ENCODE measurements around the gene RUNX2. TPM values are rescaled to one million over a fixed set of nuclear protein-coding genes. Genes with fewer than 3 reads are reported as not detected.
A peak's percentile ranks its signal among the peaks of the same experiment; 100 is the strongest.

Gene RUNX2
- total RNA-seq, 1 experiment from 2014 or later, result 3.8 TPM

- Histone ChIP-seq H3K27me3 (ENCODE audit: low read length) (no peaks in the 10 kb centered on the region), H3K4me3 (ENCODE audit: low read length) (no peak overlapping the region), H3K9ac (ENCODE audit: low read length) (no peak overlapping the region), H3K79me2 (ENCODE audit: low read length) (no peaks in the 10 kb centered on the region), H3F3A (ENCODE audit: low read length, unreplicated experiment) (no peaks in the 10 kb centered on the region), H3K36me3 (ENCODE audit: low read depth, low read length) (no peaks in the 10 kb centered on the region), H3K4me1 (ENCODE audit: insufficient read depth, low read length) (peaks cover 24% of the 10 kb centered on the region), H3K27ac (ENCODE audit: low read length) (no peak overlapping the region), H2AFZ (ENCODE audit: low read length) (no peak overlapping the region), H3K9me3 (ENCODE audit: low read length) (no peaks in the 10 kb centered on the region), H4K20me1 (ENCODE audit: low read length) (no peaks in the 10 kb centered on the region), H3K9me2 (replicated peaks; ENCODE audit: low read length) (no peaks in the 10 kb centered on the region), H3K4me2 (ENCODE audit: low read length) (no peak overlapping the region)
- TF ChIP-seq, protein P1, sequence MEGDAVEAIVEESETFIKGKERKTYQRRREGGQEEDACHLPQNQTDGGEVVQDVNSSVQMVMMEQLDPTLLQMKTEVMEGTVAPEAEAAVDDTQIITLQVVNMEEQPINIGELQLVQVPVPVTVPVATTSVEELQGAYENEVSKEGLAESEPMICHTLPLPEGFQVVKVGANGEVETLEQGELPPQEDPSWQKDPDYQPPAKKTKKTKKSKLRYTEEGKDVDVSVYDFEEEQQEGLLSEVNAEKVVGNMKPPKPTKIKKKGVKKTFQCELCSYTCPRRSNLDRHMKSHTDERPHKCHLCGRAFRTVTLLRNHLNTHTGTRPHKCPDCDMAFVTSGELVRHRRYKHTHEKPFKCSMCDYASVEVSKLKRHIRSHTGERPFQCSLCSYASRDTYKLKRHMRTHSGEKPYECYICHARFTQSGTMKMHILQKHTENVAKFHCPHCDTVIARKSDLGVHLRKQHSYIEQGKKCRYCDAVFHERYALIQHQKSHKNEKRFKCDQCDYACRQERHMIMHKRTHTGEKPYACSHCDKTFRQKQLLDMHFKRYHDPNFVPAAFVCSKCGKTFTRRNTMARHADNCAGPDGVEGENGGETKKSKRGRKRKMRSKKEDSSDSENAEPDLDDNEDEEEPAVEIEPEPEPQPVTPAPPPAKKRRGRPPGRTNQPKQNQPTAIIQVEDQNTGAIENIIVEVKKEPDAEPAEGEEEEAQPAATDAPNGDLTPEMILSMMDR (conservative IDR thresholded peaks at IDR 0.05; ENCODE audit: low read depth, low read length), result no peak
- TF ChIP-seq EZH2 (IDR thresholded peaks at IDR 0.05; ENCODE audit: low read length, unreplicated experiment) (no peak), EZH2phosphoT487 (IDR thresholded peaks at IDR 0.05; ENCODE audit: borderline replicate concordance, low read length) (no peak)
- no TSS peak for BruUV-seq (replicated peaks)
- intact Hi-C loops (cut with micrococcal nuclease), result no loop called here
- ATAC-seq (no peak; the same call in 1 of the 2 replicates), DNase-seq (peak; percentile 57)
- CTCF ChIA-PET, result no interaction called here
- POLR2A ChIA-PET (ENCODE audit: unreplicated experiment), result no interaction called here
Observed at GRCh38 chr6:45388328-45388727, 60.2 kb downstream of the RUNX2 start.

DNA sequence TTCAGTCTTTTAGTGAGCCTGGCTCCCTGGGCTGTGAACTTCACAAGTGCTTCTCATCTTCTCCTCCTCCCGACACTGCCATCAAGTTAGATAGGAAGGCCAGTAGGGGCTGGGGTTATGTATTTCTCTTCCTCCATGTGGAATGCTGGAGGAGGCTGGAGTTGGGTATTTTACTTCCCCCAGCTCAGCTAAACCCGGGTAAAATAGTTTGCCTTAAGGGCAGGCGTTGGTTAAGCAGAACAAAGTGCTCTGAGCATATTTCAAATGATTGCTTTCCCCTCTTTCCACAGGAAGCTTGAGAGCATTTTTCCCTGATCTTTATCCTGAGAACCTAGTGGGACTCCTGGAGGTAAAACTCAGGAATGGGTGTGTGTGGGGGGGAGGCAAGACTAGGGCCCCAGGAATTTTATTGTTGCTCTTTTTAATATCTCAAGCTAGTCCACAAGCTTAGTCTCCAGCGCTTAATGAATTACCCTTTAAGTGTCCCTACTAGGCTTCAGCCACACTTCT, 66.5 kb downstream of the RUNX2 start:
- DNase-seq (no peak), ATAC-seq (no peak)
- Histone ChIP-seq H3K79me2 (ENCODE audit: low read length) (no peaks in the 10 kb centered on the region), H3K4me1 (ENCODE audit: insufficient read depth, low read length) (peaks cover 21% of the 10 kb centered on the region), H3K27ac (ENCODE audit: low read length) (no peak overlapping the region), H3F3A (ENCODE audit: low read length, unreplicated experiment) (no peaks in the 10 kb centered on the region), H2AFZ (ENCODE audit: low read length) (no peak overlapping the region), H3K27me3 (ENCODE audit: low read length) (no peaks in the 10 kb centered on the region), H3K9ac (ENCODE audit: low read length) (no peak overlapping the region), H3K4me2 (ENCODE audit: low read length) (no peak overlapping the region), H3K9me2 (replicated peaks; ENCODE audit: low read length) (no peaks in the 10 kb centered on the region), H3K9me3 (ENCODE audit: low read length) (no peaks in the 10 kb centered on the region), H3K36me3 (ENCODE audit: low read depth, low read length) (no peaks in the 10 kb centered on the region), H3K4me3 (ENCODE audit: low read length) (no peak overlapping the region), H4K20me1 (ENCODE audit: low read length) (no peaks in the 10 kb centered on the region)
- no TSS peak for BruUV-seq (replicated peaks)
- TF ChIP-seq EZH2 (IDR thresholded peaks at IDR 0.05; ENCODE audit: low read length, unreplicated experiment), result no peak
- TF ChIP-seq, protein P1 (conservative IDR thresholded peaks at IDR 0.05; ENCODE audit: low read depth, low read length), result no peak
- TF ChIP-seq EZH2phosphoT487 (IDR thresholded peaks at IDR 0.05; ENCODE audit: borderline replicate concordance, low read length), result no peak
- CTCF ChIA-PET, result no interaction called here
- intact Hi-C loops (cut with micrococcal nuclease), result no loop called here
- POLR2A ChIA-PET (ENCODE audit: unreplicated experiment), result no interaction called here

- intact Hi-C loops (cut with micrococcal nuclease), result no loop called here
- H3K9ac ChIP-seq (ENCODE audit: low read length), result no peak overlapping the region
- H3K4me1 ChIP-seq (ENCODE audit: insufficient read depth, low read length), result peaks cover 13% of the 10 kb centered on the region
- CTCF ChIA-PET, result no interaction called here
- H3F3A ChIP-seq (ENCODE audit: low read length, unreplicated experiment), result no peaks in the 10 kb centered on the region
- H3K4me3 ChIP-seq (ENCODE audit: low read length), result no peak overlapping the region
- no peaks in the 10 kb centered on the region for H3K27me3 ChIP-seq (ENCODE audit: low read length)
- no peaks in the 10 kb centered on the region for H4K20me1 ChIP-seq (ENCODE audit: low read length)
- H3K9me2 ChIP-seq (replicated peaks; ENCODE audit: low read length), result no peaks in the 10 kb centered on the region
- TF ChIP-seq, protein P1 (conservative IDR thresholded peaks at IDR 0.05; ENCODE audit: low read depth, low read length), result no peak
- no peak for TF ChIP-seq EZH2 (IDR thresholded peaks at IDR 0.05; ENCODE audit: low read length, unreplicated experiment)
- TF ChIP-seq EZH2phosphoT487 (IDR thresholded peaks at IDR 0.05; ENCODE audit: borderline replicate concordance, low read length), result no peak
- H3K27ac ChIP-seq (ENCODE audit: low read length), result no peak overlapping the region
- H3K9me3 ChIP-seq (ENCODE audit: low read length), result no peaks in the 10 kb centered on the region
- H3K36me3 ChIP-seq (ENCODE audit: low read depth, low read length), result no peaks in the 10 kb centered on the region
- no peaks in the 10 kb centered on the region for H3K79me2 ChIP-seq (ENCODE audit: low read length)
- no peak overlapping the region for H2AFZ ChIP-seq (ENCODE audit: low read length)
- ATAC-seq, result peak; percentile 92
- DNase-seq, result peak; percentile 94
- no TSS peak for BruUV-seq (replicated peaks)
- POLR2A ChIA-PET (ENCODE audit: unreplicated experiment), result interaction anchor here (0.6 kb wide), 2 partner anchors 501 to 798 kb away, joined by 3 to 5 read pairs; no protein-coding TSS in a partner anchor
- no peak overlapping the region for H3K4me2 ChIP-seq (ENCODE audit: low read length)
Observed at GRCh38 chr6:45398075-45398813, 70.1 kb downstream of the RUNX2 start.

All from PC-3 (cell line).